Vagina (tissue), 2 donors: ENCODE results near the gene SFXN3.

Experiments used
- POLR2A ChIP-seq, 2 donors: fragments of 450-650 bp; IDR thresholded peaks; one replicate each; pipeline ENCODE4 v1.6.1; 2017; ENCODE audit warnings: antibody characterized with exemption in 2 of 2, mild to moderate bottlenecking in 2 of 2, moderate library complexity in 2 of 2
- POLR2AphosphoS5 ChIP-seq, 2 donors: sonication (generic); formaldehyde crosslinking; IDR thresholded peaks; one replicate each; pipeline ENCODE4 v1.9.0; 2017; ENCODE audit warnings: antibody characterized with exemption in 2 of 2, mild to moderate bottlenecking in 2 of 2, low read depth in 1 of 2; ENCODE audit not compliant: insufficient read depth in 1 of 2
- TF ChIP-seq, protein P1 (sequence below), 3 experiments: fragments of 450-650 bp in 2 of 3; fragments of 200-600 bp in 1 of 3; sonication (generic) in 1 of 3; IDR thresholded peaks; one replicate each; pipeline ENCODE4 v1.5.1; 2017 to 2019; ENCODE audit warnings: antibody characterized with exemption in 3 of 3, mild to moderate bottlenecking in 2 of 3, moderate library complexity in 2 of 3

DNA sequence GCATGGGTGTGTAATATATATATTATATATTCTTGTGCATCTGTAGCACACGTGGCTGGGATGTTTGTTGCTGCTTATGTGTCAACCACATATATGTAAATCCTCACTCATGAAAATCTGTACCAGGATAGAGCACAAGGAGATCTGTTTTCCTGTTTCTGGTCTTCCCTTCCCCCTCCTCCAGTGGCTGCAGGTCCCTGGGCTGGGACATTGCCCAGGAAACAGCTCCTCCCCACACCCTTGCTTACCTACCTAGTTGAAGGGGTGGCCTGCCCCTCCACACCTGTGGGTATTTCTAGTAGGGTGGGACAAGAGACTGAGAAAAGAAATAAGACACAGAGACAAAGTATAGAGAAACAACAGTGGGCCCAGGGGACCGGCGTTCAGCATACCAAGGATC is 2.2 kb downstream of the SFXN3 start:
- TF ChIP-seq, protein P1, sequence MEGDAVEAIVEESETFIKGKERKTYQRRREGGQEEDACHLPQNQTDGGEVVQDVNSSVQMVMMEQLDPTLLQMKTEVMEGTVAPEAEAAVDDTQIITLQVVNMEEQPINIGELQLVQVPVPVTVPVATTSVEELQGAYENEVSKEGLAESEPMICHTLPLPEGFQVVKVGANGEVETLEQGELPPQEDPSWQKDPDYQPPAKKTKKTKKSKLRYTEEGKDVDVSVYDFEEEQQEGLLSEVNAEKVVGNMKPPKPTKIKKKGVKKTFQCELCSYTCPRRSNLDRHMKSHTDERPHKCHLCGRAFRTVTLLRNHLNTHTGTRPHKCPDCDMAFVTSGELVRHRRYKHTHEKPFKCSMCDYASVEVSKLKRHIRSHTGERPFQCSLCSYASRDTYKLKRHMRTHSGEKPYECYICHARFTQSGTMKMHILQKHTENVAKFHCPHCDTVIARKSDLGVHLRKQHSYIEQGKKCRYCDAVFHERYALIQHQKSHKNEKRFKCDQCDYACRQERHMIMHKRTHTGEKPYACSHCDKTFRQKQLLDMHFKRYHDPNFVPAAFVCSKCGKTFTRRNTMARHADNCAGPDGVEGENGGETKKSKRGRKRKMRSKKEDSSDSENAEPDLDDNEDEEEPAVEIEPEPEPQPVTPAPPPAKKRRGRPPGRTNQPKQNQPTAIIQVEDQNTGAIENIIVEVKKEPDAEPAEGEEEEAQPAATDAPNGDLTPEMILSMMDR (IDR thresholded peaks at IDR 0.05) = no peak
- TF ChIP-seq POLR2A (IDR thresholded peaks at IDR 0.05) (no peak), POLR2AphosphoS5 (IDR thresholded peaks at IDR 0.05; ENCODE audit: insufficient read depth in 1 of 2, low read depth in 1 of 2) (no peak)
